GM12892 (cell line): ENCODE measurements around the gene ARID4A.

Experiments used
- POLR2A ChIP-seq: IDR thresholded peaks from 2 replicates; pipeline ENCODE4 v1.6.1; 2011; ENCODE audit warnings: low read depth, low read length, control low read depth
- POLR2AphosphoS5 ChIP-seq: IDR thresholded peaks from 2 replicates; pipeline ENCODE4 v1.6.1; 2011; ENCODE audit warnings: low read depth, low read length, control low read depth
- TAF1 ChIP-seq: IDR thresholded peaks from 2 replicates; pipeline ENCODE4 v1.6.1; 2011; ENCODE audit warnings: low read depth, mild to moderate bottlenecking, control low read depth, low read length, borderline replicate concordance

GRCh38 chr14:58291646-58292045 lies 6.7 kb upstream of the ARID4A start:
- no peak for TF ChIP-seq POLR2A
- no peak for TF ChIP-seq POLR2AphosphoS5
- TF ChIP-seq TAF1 = no peak
